Fibroblast of lung (primary cell): ENCODE data around the gene TRERF1. TPM values are rescaled to one million over a fixed set of nuclear protein-coding genes. Genes with fewer than 3 reads are reported as not detected.

Experiments used
- DNase-seq, 2 donors: peaks; one replicate each; pipeline versions ENCODE4 v3.0.0 to v3.0.0-alpha.2; 2010; ENCODE audit warnings: low read depth in 2 of 2
- H2AFZ ChIP-seq: 2 replicates; pipeline ENCODE4 v1.5.1; 2012; ENCODE audit warnings: low read length, control low read depth, inconsistent platforms
- H3K27ac ChIP-seq: 2 replicates; pipeline ENCODE4 v1.5.1; 2011; ENCODE audit warnings: low read length, control low read depth; ENCODE audit not compliant: insufficient read depth
- H3K27me3 ChIP-seq: 2 replicates; pipeline ENCODE4 v1.5.1; 2011; ENCODE audit warnings: mild to moderate bottlenecking, low read length; ENCODE audit not compliant: control insufficient read depth, insufficient read depth
- H3K36me3 ChIP-seq: 2 replicates; pipeline ENCODE4 v1.5.1; 2011; ENCODE audit warnings: low read length; ENCODE audit not compliant: control insufficient read depth, insufficient read depth
- H3K4me1 ChIP-seq: 2 replicates; pipeline ENCODE4 v1.5.1; 2011; ENCODE audit warnings: low read length; ENCODE audit not compliant: control insufficient read depth, insufficient read depth; ENCODE audit errors: extremely low read depth
- H3K4me2 ChIP-seq: 2 replicates; pipeline ENCODE4 v1.5.1; 2011; ENCODE audit warnings: low read length, control low read depth; ENCODE audit not compliant: insufficient read depth; ENCODE audit errors: extremely low read depth
- H3K4me3 ChIP-seq, 4 experiments: fragments of 200-600 bp in 1 of 4; sonication (generic) in 1 of 4; replicated peaks in 1 of 4; 2 replicates each; pipeline ENCODE4 v1.5.1; 2011 to 2016; ENCODE audit warnings: low read length in 4 of 4, low read depth in 3 of 4, mild to moderate bottlenecking in 3 of 4, control low read depth in 2 of 4, inconsistent platforms in 1 of 4, mixed read lengths in 1 of 4; ENCODE audit not compliant: insufficient read depth in 1 of 4; ENCODE audit errors: control extremely low read depth in 1 of 4
- H3K79me2 ChIP-seq: 2 replicates; pipeline ENCODE4 v1.5.1; 2012; ENCODE audit warnings: mild to moderate bottlenecking, low read length, inconsistent platforms; ENCODE audit not compliant: control insufficient read depth, insufficient read depth
- H3K9ac ChIP-seq: 2 replicates; pipeline ENCODE4 v1.5.1; 2011; ENCODE audit warnings: mild to moderate bottlenecking, low read length, control low read depth; ENCODE audit not compliant: insufficient read depth
- H3K9me3 ChIP-seq: 2 replicates; pipeline ENCODE4 v1.5.1; 2012; ENCODE audit warnings: low read depth, low read length; ENCODE audit not compliant: control insufficient read depth, insufficient read depth
- H4K20me1 ChIP-seq: 2 replicates; pipeline ENCODE4 v1.5.1; 2011; ENCODE audit warnings: low read length; ENCODE audit not compliant: control insufficient read depth, insufficient read depth; ENCODE audit errors: extremely low read depth
- EZH2 ChIP-seq: IDR thresholded peaks from 2 replicates; pipeline ENCODE4 v1.5.1; 2012; ENCODE audit warnings: low read length, control low read depth, mild to moderate bottlenecking; ENCODE audit errors: missing control alignments
- polyA plus RNA-seq, 2 donors: library from polyadenylated mRNA; depleted of rRNA in 1 of 2; stranded (reverse) in 1 of 2; unstranded in 1 of 2; fragments of >200 nt; gene quantifications; 2 replicates each; pipeline ENCODE4 v1.2.1, GENCODE V29; 2011 to 2012; ENCODE audit warnings: missing spikeins in 1 of 2
- total RNA-seq: library from RNA; depleted of rRNA; stranded (reverse); fragments of >200 nt; gene quantifications from 2 replicates; pipeline ENCODE4 v1.2.1, GENCODE V29; 2014
- TF ChIP-seq, protein P1 (sequence below), 2 donors: IDR thresholded peaks in 1 of 2; conservative IDR thresholded peaks in 1 of 2; 1 replicate in 1 of 2; 2 replicates in 1 of 2; pipeline ENCODE4 v1.5.1; 2011 to 2012; ENCODE audit warnings: low read length in 2 of 2, control low read depth in 1 of 2, inconsistent platforms in 1 of 2, low read depth in 1 of 2, mild to moderate bottlenecking in 1 of 2

The TRERF1 gene
- total and polyA plus RNA-seq, 2 donors (not counting 1 experiment from before 2014, with no cell fraction given) = 6.3 to 8.3 TPM

DNA sequence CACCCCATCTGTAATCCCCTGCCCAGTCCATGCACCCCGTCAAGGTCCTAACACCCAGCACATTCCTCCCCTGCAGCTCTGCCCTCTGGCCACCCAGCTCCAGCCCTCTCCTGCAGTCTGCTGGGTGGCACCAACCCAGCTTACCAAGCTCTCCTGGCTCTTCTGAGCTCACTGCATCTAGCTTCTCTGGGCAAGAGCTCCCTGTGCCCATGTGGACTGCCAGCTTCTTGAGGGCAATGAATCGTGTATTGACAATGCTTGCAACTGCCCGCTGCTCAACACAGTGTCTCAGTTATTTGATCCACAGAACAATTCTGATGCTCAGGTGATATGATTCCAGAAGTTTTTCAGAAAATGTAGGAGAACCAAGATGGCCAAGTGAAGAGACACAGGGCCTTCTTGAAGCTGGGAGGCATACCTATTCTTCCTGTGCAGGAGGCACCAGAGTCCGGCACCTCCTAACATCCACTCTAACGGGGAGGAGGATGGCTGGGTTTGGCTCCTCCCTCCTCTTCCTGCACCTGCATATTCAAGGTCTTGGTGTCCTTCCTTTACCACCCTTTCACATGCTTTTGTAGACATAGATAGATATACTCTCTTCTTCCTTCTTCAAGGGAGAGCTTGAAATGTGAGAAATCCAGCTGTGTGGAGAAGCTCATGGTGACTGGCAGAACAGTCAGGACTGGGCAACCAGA is 85.6 kb downstream of the TRERF1 start:
- Histone ChIP-seq H4K20me1 (no peaks in the 10 kb centered on the region), H3K4me2 (no peak overlapping the region), H3K9me3 (no peaks in the 10 kb centered on the region), H3K79me2 (peaks cover 37% of the 10 kb centered on the region), H3K36me3 (no peaks in the 10 kb centered on the region), H3K4me3 (no peak overlapping the region), H3K9ac (no peak overlapping the region), H2AFZ (no peak overlapping the region), H3K27me3 (no peaks in the 10 kb centered on the region), H3K27ac (no peak overlapping the region), H3K4me1 (peaks cover 8% of the 10 kb centered on the region)
- TF ChIP-seq, protein P1, sequence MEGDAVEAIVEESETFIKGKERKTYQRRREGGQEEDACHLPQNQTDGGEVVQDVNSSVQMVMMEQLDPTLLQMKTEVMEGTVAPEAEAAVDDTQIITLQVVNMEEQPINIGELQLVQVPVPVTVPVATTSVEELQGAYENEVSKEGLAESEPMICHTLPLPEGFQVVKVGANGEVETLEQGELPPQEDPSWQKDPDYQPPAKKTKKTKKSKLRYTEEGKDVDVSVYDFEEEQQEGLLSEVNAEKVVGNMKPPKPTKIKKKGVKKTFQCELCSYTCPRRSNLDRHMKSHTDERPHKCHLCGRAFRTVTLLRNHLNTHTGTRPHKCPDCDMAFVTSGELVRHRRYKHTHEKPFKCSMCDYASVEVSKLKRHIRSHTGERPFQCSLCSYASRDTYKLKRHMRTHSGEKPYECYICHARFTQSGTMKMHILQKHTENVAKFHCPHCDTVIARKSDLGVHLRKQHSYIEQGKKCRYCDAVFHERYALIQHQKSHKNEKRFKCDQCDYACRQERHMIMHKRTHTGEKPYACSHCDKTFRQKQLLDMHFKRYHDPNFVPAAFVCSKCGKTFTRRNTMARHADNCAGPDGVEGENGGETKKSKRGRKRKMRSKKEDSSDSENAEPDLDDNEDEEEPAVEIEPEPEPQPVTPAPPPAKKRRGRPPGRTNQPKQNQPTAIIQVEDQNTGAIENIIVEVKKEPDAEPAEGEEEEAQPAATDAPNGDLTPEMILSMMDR (conservative IDR thresholded peaks at IDR 0.05 in 1 of 2, IDR thresholded peaks at IDR 0.05 in 1 of 2; ENCODE audit: low read depth in 1 of 2, low read length in 2 of 2) = no peak
- TF ChIP-seq EZH2 = no peak
- DNase-seq = no peak

DNA sequence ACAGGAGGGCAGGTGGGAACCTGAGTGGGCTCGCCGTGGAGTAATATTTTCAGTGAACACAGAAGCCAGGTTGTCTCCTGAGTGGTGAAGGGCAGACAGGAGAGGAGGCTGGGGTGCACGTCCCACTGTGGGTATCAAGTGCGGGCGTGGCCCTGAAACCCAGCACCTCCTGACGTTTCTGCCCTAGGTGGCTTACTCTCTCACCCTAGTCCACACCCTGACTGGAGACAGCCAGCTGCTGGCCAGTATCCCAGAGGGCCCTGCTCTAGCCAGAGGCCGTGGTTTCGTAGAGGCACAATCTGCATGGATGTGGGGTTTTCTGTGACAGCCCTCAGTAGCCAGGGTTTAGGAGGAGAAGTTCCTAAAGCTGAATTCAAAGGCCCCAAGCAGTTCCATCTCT is 86.7 kb downstream of the TRERF1 start:
- peaks cover 8% of the 10 kb centered on the region for H3K4me1 ChIP-seq
- no peak overlapping the region for H3K9ac ChIP-seq
- TF ChIP-seq, protein P1 (conservative IDR thresholded peaks at IDR 0.05 in 1 of 2, IDR thresholded peaks at IDR 0.05 in 1 of 2; ENCODE audit: low read depth in 1 of 2, low read length in 2 of 2) = no peak
- TF ChIP-seq EZH2 = no peak
- no peaks in the 10 kb centered on the region for H3K36me3 ChIP-seq
- no peak overlapping the region for H3K27ac ChIP-seq
- H4K20me1 ChIP-seq = no peaks in the 10 kb centered on the region
- peaks cover 28% of the 10 kb centered on the region for H3K79me2 ChIP-seq
- no peaks in the 10 kb centered on the region for H3K9me3 ChIP-seq
- no peak overlapping the region for H3K4me3 ChIP-seq
- DNase-seq = peak in 1 of 2 donors; percentile 15
- H2AFZ ChIP-seq = no peak overlapping the region
- no peaks in the 10 kb centered on the region for H3K27me3 ChIP-seq
- no peak overlapping the region for H3K4me2 ChIP-seq

DNA sequence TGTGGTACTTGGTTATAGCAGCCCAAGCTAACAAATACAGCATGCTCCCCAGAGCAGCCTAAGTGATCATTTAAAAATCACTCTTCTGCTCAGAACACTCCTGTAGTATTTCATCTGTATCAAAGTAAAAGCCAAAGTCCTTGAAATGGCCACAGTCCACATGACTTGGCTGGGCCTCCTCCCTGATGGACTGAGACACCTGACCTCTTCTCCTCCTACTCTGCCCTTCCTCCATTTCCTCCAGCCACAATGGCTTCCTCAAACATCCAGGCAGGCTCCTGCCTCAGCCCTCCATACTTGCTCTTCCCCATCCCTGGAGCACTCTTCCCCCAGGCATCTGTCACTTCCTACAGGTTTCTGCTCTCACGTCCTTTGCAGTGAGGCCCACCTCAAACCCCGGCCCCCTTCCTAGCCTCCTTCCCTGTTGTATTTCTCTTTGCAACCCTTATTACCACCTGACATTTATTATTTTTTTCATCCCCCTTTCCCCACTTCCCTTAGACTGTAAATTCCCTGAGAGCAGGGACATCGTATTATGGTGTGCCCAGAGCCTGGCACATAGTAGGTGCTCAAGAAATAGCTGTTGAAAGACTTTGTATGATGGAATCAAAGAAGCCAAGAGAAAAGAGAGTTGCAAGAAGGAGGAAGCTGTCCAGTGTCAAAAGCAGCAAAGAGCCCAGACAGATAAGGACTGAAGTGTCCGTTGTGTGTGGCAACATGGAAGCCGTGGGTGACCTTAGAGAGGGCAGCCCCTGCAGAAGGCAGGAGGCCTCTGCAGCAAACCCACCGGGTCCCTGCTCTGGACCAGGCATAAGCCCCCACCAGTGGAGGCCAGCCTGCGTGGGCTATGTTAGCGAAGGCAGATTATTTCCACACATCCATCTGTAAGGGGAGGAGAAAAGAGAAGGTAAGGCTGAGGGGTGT is 87.5 kb downstream of the TRERF1 start:
- no peak for TF ChIP-seq EZH2
- TF ChIP-seq, protein P1 (conservative IDR thresholded peaks at IDR 0.05 in 1 of 2, IDR thresholded peaks at IDR 0.05 in 1 of 2; ENCODE audit: low read depth in 1 of 2, low read length in 2 of 2) = no peak
- Histone ChIP-seq H3K4me2 (no peak overlapping the region), H3K27me3 (no peaks in the 10 kb centered on the region), H3K9me3 (no peaks in the 10 kb centered on the region), H3K4me3 (no peak overlapping the region), H4K20me1 (no peaks in the 10 kb centered on the region), H2AFZ (no peak overlapping the region), H3K4me1 (peaks cover 8% of the 10 kb centered on the region), H3K9ac (no peak overlapping the region), H3K79me2 (peaks cover 23% of the 10 kb centered on the region), H3K36me3 (no peaks in the 10 kb centered on the region), H3K27ac (no peak overlapping the region)
- no peak for DNase-seq
